HG02870 (cell line): Measurements from ENCODE around the gene THSD7B.

Experiments used
- ATAC-seq: cut with Tn5 transposase; IDR thresholded peaks from one replicate; pipeline ENCODE4 v1.9.1; 2021; ENCODE audit warnings: mild to moderate bottlenecking, moderate library complexity; ENCODE audit not compliant: unreplicated experiment

THSD7B gene

DNA sequence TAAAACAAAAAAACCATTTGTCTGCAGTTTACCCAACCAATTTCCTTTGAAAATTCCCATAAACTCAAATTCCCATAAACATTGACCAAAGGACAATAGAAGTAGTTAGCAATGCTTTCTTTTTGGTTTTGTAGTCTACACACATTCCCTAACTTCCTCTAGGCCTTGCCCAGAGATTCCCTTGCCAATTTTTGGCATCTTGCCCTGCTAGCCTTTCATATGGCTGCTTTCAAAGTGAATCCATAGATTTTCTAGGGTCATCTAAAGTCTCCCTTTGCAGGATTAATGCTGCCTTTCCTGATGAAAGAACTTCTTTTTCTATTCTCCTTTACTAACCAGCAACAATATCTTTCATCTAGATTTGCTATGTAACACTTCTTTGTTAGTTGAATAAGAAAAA lies 33.4 kb downstream of the THSD7B start:
- ATAC-seq: no peak

DNA sequence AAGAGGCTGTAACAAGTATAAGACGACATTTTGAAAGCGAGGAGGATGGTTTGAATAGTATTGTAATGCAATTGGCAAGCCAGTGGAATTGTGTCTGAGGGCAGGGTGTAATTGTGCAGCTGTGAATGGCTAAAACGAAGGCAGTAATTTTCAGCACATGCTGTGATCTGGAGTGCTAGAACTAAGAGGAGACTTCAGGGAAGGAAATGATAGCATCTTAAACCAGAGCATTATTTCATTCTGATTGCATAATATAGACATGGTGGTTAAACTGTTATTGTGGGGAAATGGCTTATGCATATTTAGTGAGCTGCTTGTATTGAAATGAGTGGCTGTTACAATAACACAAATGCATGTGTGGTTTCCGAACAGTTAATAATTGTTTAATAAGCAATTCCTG lies 36.3 kb downstream of the THSD7B start:
- no peak for ATAC-seq

DNA sequence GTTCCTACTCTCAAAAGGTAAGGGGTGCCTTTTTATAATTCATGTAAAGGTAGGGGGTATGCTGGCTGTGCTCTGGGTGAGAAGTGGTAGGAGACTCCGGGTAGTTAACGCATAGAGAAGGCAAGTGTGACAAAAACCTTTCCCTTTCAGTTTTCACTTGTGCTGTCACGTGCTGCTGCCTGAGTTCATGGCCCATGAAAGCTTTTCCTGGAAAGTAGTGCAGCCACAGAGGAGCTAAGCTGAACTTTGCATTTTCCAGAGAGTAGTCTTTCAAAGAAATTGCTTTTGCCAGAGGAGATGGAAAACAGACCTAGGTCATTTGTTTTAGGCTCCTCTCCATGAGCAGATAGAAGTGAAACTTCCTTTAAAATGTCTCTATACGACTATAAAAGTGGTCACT lies 44.7 kb downstream of the THSD7B start:
- ATAC-seq: no peak

DNA sequence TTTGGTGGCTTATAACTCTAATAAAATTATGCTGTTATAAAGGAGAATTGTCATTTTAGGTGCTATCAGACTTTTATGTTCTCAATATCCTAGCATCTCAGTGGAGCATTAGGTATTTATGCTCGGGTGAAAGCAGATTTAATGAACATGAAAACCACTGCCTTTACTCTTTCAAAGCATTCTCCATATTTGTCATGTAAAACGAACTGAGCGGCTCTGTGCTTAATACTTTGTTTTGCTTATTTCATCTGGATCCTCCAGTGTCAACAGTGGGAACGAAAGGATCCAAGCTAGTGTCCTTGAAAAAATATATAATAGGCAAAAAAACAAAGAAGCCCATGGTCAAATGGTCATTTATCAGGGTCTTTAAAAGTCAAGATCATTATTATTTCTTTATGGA lies 53.5 kb downstream of the THSD7B start:
- no peak for ATAC-seq

DNA sequence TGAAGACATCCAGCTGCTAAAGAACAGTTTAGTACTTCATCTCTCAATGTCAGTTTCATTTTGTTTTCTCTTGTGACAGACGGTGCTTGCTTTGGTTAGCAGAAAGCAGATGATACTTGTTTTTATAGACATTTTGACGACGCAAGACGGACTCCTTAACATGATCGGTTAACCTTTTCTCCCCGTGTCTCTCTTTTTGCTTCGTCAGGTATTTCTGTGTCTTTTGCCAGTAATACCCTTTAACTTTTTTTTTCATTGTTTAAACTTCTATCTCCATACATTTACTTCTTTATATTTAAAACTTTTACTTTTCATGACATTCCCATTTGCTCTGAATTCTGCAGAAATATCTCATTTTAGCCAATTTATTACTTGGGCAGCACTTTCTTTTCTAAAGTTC lies 57.9 kb downstream of the THSD7B start:
- ATAC-seq: no peak

DNA sequence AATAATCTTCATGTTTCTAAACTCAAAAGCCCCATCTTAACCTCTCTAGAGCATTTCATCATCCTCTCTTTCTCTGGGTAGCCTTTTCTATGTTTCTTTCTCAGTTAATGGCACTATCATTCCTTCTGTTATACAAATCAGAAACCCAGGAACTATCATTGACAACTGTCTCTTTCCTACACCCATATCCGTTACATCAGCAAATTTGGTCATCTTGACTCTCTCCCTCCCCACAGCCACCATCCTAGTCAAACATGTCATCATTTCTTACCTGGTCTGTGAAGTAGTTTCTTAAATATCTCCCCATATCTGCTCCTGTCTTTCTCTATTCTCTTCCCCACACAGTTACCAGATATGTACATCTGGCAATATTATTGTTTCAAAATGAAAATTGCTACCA lies 62.8 kb downstream of the THSD7B start:
- ATAC-seq: no peak

DNA sequence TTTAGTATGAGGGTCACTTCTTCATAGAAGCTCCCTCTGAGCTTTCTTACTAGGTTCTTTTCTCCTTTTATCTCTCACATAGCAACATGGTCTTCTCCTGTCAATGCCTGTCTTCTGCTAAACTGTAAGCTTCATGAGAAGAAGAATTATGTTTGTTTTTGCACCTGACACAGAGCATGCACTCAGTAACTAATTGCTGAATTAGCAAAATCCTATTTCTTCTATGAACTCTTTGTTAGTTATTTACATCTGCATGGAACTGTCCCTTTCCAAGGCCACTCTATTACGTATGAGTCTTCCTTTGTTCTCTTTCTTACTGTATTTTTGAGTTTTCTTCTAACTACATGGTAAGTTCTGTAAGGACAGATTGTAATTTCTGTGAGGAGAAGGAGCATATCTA lies 63.4 kb downstream of the THSD7B start:
- ATAC-seq: no peak

DNA sequence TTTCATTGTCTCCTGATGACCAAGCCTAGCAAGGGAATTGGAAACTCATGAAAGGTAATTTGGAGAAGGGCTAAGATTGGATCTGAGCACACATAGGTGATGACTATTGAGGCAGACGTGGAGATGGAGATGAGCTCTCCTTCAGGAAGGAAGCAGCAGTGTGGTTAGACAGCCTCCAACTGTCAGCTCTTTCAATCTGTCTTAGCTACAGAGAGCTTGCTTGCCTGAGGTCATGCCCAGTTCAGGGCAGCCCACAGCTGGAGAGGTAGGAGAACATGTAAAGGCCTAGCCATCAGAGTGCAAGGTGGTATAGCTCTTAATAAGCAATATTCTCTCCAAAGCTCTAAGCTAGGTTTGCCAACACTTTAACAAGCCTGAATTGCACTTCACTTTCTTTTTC lies 79.2 kb downstream of the THSD7B start:
- no peak for ATAC-seq

DNA sequence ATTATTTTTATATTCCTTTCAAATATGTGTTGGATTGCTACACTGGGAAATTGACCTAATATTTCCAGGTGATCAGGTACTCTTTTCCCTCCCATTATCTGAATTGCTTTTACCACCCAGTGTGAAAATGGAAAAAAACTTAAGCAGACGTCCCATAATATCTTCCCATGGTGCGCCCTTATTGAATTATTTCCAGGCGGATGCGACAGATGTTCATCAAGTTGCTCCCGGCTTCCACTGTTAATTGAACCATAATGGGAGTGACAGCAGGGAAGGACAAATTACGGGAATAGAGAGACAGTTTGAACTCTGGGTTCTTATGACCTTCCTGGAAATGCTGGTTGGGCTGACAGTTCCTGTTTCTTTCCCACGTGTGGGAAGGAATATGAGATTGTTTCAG lies 93.3 kb downstream of the THSD7B start:
- ATAC-seq: no peak

DNA sequence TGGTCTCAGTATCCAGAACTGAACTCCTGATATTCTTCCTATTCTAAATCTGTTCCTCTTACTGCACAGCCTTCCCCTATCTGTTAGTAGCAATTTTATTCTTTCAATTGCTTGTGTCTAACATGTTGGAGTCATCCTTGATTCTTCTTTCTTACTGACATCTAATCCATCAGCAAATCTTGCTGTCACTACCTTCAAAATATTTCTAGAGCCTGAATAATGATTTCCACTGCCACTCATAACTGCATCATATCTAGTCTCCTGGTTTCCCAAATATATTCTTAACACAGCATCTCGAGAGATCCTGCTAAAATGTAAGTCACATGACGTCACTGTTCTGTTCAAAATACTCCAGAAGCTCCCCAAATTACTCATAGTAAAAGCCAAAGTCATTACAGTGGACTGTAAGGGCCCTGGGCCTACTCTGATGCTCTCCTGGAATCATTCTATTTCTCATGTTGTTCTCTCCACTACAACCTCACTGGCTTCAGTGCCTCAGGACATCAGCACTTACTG lies 95.2 kb downstream of the THSD7B start:
- no peak for ATAC-seq

DNA sequence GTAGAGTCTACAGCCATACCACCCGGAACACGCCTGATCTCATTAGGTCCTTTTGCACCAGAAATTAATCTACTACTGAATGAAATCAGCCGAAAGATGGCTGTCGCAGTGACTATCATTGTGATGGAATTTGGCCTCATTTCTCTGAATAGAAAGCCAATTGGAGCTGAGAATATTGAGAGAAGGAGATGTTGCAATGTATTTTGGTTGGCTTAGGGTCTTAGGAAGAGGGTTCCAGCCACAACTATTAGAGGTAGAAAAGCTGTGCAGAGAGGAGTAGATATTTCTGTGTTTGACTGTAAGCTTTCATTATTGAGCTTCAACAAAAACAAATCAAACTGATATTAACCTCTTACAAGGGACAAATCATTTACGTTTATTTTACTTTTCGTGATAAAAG lies 98.1 kb downstream of the THSD7B start:
- no peak for ATAC-seq

DNA sequence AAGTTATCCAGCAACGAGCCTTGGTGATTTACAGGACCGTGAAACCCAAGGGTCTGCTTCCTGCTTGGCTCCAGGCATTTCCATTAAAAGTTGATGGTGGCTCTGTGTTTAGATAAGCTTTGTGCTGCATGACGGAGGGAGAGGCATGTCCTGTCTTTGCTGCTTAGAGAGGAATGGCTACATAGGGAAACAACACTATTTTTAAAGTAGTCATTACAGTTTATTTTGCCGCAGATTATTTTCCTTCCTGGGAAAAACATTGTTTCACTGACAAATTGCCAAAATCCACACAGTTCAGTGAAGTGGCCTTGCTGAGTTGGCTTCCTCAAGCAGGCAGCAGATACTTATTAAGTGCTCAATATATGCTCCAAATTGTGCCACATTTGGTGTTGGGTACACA lies 98.5 kb downstream of the THSD7B start:
- ATAC-seq: no peak

DNA sequence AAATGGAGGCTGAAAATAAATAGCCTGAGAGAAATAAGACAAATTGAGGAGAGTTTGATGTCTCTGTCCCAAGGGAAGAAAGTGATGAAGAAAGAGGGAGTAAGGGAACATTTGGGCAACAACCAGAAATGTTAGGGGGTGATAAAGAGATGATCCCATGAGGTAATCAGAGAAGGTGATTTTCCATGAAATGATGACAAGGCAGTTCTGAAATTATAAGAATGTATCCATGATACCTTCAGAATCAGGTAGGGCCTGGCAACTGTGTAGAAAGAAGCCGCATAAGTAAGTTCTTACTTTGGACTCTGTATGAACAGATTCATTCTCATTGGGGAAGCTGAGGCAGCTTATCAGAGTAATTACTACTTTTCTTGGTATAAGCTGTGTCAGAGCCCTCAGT lies 106.1 kb downstream of the THSD7B start:
- ATAC-seq: no peak

DNA sequence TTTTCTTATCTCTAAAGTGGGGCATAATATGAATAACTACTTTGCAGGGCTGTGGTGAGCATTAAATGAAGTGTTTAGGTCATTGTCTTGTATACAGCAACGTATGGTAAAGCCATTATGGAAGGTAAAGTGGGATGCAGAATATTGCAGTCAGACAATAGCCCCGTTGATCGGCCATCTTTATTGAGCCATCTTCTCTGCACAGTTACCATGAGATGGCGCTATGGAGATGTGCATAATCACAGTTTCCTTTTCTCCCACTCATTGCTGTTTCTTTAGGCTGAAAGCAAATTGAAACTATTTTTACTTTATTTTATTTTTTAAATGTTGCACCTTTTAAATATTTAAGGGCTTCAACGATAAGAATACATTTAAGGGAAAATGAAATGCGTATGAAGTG lies 108.9 kb downstream of the THSD7B start:
- ATAC-seq: no peak

DNA sequence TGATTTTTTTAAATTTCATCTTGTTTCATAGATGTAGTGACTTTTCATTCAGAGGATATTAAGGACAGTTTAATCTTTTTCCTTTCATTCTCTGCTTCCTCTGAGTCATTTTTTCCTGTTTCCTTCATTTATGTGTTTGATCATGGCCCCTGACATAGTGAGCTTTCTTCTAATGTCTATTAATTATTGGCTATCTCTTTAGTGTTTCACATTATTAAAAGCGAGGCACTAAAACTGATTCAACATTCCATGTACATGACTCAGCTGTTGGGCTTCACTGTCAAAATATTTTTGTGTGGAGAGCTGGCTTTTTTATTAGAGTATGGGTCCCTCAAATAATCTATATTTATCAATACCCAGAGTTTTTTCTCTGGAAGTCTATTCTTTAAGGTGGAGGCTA lies 125.8 kb downstream of the THSD7B start:
- ATAC-seq: no peak

DNA sequence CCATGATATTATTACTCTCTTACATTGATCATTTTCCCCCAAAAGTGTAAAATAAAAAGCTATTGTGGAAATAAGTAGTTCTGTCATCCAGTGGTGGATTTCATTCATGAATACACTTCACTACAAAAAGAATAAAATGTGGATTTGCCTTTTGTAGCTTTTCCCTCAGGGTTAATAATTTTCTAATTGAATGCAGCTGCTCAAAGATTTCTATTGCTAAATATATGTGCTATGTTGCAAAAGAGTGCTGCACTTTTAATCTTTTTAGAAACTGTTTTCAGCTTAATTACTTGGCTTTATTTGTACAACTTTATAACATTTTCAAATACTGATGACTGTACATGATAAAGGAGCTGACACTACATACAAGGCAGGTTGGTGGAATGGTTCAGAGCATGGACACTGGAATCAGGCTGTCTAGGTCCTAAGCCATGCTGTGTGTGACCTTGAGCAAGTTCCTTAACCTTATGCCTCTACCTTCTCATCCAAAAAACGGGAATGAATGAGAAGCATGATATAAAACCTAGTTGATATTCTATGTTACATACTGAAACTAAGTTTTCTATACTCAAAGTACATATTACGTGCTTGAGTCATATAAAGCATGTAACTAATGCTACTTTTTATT lies 128.8 kb downstream of the THSD7B start:
- ATAC-seq: no peak

DNA sequence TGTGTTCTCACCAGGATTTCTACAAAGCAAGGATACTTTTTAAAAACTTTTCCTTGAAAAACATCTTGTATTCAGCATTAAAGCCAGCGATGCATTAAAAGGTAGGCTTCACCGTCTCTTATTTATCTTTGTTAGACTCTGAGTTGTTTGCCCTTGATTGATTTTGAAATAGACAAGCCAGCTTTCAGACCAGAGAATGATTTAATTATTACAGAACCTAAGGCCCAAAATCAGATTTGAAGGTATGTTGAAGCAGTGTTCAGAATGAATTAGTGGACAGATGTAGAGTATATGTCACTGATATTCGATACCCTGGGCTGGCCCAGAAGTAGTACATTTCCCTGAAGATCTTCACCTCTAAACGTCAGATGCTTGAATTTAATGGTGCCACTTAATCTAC lies 136.4 kb downstream of the THSD7B start:
- ATAC-seq: no peak

DNA sequence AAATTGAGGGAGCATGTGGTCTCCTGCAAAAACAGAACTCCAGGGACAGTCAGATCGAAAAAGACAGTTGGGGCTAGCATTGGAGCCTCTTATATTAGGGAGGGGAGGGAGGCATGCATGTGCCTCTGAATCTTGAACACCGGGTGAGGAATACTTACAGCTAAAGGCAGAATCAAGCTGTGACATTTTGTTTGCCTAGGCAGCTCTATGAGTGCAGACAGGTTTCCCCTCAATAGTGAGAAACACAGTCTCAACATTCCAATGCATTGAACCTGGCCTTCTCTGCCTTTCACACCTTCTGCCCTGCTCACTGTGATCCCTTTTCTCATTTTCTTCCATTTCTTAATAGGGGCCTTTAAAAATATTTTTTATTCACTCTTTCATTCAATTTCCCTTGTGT lies 140.4 kb downstream of the THSD7B start:
- ATAC-seq: no peak

DNA sequence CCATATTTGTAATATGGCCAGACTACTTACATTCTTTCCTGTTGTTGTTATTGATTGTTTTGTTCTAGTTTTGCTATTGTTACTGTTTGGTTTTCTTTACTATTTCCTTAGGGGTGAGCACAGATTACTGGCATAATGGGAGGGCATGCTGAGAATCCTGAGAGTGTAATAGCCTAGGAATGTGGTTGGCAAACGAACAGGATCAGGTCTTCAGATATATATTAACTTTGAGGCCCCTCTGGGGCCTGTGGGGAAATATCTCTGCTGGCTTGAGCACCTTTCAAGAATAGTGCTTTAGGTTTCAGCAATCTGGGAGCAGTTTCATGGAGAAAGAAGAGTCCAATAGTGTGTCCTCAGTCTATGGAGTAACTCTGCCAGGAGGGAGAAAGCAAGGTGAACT lies 144.4 kb downstream of the THSD7B start:
- no peak for ATAC-seq

DNA sequence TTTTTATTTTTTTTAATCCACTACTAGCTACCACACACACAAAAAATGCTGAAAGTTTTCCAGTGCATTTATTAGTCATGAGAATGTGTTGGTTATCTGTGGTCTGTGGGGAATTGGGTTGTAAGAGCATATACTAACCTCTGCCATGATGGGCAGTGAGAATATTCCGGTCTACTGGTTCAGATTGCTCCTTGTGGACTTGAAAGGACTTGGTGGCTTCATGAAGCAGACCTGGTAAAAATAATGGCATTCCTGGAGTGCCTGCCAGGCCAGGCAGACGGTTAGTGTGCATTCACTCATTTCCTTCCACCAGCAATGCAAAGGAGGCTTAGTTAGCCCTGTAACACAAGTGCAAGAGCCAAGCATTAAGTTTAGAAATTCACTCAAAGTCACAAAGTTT lies 150.8 kb downstream of the THSD7B start:
- ATAC-seq: no peak

DNA sequence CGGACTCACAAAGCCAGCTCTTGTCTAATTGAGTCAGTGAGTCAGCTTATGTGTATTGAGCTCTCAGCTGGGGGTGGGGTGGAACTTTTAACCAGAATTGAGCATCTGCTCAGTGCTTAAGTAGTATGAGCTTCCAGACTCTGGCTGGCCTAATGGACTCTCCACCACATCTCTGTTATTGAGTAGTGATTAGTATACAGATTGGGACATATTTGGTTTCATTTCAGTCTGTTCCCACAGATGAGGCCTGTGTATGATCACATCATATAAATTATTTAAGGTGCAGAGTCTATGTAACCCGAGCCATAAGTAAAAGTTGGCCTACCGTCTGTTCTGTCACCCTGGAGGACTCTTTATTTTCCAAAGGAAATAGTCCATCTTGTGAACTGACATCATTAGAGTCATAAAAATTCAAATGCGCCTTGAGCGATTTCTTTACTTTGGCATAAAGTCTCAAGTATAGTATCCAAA lies 152.1 kb downstream of the THSD7B start:
- no peak for ATAC-seq

DNA sequence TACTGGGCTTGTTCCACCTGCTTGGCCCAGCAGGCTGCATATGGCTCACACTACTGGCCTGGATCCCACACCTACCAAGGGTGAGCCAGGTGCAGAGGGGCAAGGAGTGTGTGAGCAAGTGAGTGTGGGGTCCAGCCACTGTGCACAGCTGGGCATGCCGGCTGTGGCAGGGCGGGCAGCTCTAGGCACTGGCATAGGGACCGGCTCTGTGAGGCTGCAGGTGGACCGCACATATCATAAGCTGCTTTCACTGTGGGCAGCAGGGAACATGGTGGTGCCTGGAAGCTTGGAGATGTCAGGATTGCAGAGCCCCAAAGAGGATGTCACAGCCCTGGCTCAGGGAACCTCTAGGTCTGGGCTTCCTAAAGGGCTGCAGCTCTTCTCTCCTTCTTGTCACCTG lies 154.3 kb downstream of the THSD7B start:
- no peak for ATAC-seq

DNA sequence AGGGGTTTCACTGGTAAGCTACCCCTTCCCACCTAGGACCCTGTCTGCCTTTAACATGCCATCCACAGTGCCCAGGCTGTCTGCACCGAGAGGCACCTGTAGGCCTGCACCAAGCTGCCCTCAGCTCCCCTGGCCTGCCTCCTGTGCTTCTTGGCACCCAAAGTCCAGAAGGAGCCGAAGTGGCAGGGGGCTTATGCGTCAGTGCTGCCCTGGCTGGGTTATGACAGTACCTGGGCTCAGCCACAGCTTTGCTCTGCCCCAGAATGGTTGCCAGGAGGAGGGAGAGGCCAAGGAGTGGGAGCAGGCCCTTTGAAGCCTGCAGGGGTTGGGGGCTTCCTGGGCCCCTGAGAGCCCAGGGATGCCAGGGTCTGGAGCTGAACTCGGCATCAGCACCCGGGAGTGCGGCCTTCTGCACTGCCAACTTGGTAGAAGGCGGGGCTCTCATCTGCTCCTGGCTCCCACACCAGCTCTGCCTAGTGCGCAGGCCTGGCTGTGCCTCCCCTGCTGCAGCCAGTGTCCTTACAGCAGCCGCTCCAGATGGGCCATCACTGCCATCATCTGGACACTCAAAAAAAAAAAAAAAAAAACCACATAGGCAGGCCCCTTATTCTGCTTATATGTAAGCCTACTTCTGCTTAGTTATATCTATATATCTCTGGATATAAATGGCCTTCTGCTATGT lies 155.4 kb downstream of the THSD7B start:
- no peak for ATAC-seq
